Nephron (organoid): ENCODE measurements around the gene MICB.

Experiments used
- H3K27ac Mint-ChIP-seq, 3 experiments: 2 replicates each; pipeline ENCODE4 v1.8.0; 2020; ENCODE audit warnings: mixed read lengths in 3 of 3, mild to moderate bottlenecking in 2 of 3, moderate library complexity in 1 of 3
- H3K27me3 Mint-ChIP-seq: 2 replicates; pipeline ENCODE4 v1.8.0; 2021; ENCODE audit warnings: low read depth, mild to moderate bottlenecking, moderate library complexity, mixed read lengths
- H3K36me3 Mint-ChIP-seq: 2 replicates; pipeline ENCODE4 v1.8.0; 2020; ENCODE audit warnings: low read depth, mixed read lengths
- H3K4me1 Mint-ChIP-seq: 2 replicates; pipeline ENCODE4 v1.8.0; 2020; ENCODE audit warnings: mixed read lengths
- H3K4me3 Mint-ChIP-seq, 3 experiments: 2 replicates each; pipeline ENCODE4 v1.8.0; 2020; ENCODE audit warnings: mild to moderate bottlenecking in 3 of 3, mixed read lengths in 3 of 3, moderate library complexity in 2 of 3
- H3K9me3 Mint-ChIP-seq: 2 replicates; pipeline ENCODE4 v1.8.0; 2020; ENCODE audit warnings: mixed read lengths
- TF ChIP-seq, protein P1 (sequence below), 3 experiments: fragments of 200-600 bp; sonication (generic); IDR thresholded peaks; one replicate each; pipeline ENCODE4 v1.5.0; 2021; ENCODE audit warnings: antibody characterized with exemption in 3 of 3; ENCODE audit not compliant: unreplicated experiment in 3 of 3

The MICB gene

DNA sequence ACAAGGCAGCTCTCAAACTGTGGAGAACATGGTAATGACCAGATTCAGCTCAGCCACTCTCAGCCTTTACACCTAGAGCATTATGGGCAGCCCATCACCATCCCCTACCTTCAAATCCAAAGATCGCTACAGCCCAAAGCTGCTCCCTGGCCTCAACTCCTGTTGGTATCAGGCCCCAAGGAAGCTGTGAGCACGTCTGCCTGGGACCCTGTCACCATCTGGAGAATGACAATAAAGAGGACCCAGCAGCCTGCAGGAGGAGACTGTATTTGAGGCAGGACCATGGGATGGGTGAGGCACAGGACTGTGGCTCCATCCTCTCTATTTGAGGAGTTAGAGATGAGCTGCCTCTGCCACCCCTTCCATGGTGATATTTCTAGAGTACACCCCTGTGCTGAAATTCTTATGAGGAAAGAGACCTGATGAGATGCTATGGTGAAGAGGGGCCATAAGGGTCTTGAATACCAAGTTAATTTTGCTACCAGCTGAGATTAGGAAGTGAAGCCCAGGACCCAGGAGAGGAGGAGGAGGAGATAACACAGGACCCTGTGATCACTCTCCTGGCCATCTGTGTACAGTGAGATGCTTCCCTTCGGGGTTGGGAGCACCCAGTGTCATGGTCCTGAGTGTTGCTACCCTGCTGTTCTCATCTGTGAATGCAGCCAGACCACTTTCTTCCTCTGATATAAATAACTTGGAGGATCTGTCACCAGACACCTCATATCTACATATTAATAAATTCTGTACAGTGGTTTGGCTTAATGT lies 19.6 kb upstream of the MICB start:
- peaks cover 30% of the 10 kb centered on the region for H3K27me3 Mint-ChIP-seq
- no peaks in the 10 kb centered on the region for H3K9me3 Mint-ChIP-seq
- TF ChIP-seq, protein P1, sequence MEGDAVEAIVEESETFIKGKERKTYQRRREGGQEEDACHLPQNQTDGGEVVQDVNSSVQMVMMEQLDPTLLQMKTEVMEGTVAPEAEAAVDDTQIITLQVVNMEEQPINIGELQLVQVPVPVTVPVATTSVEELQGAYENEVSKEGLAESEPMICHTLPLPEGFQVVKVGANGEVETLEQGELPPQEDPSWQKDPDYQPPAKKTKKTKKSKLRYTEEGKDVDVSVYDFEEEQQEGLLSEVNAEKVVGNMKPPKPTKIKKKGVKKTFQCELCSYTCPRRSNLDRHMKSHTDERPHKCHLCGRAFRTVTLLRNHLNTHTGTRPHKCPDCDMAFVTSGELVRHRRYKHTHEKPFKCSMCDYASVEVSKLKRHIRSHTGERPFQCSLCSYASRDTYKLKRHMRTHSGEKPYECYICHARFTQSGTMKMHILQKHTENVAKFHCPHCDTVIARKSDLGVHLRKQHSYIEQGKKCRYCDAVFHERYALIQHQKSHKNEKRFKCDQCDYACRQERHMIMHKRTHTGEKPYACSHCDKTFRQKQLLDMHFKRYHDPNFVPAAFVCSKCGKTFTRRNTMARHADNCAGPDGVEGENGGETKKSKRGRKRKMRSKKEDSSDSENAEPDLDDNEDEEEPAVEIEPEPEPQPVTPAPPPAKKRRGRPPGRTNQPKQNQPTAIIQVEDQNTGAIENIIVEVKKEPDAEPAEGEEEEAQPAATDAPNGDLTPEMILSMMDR (IDR thresholded peaks at IDR 0.05; ENCODE audit: unreplicated experiment in 3 of 3): no peak
- H3K36me3 Mint-ChIP-seq: no peaks in the 10 kb centered on the region
- H3K4me1 Mint-ChIP-seq: no peaks in the 10 kb centered on the region
- no peak overlapping the region for H3K27ac Mint-ChIP-seq
- no peak overlapping the region for H3K4me3 Mint-ChIP-seq

DNA sequence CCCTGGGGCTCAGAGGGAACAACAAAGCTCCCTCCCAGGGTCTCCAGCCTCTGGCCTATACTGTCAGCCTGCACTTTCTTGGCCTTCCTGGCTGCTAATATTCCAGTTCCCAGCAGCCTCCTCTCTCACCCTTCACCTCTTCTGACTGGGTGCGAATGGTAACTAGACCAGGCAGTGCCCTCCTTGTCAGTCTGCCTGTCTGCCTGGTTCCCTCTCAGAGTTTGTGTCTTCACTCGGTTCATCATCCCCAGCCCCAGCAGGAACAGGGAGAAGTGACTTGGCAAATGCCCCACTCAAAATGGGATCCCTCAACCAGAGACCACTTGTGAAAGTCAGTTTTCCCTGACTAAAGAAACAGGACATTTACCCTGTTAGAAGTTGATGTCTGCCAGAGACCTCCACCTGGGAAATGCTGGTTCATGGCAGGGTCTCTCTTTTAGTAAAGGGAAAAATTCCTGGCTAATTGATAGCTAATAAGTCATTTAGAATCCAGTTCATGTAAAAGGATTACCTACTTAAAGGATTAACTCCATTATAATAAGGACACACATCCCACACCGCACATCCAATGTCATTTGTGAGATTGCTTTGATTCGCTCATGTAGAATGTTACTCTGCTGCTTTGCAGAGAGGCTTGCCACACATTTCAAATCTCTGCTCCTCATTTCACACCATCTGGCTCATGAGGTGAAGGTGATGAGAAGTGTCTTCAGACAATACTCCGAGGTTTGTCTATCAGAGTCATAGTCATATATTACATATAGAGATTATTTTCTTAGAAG lies 18.6 kb upstream of the MICB start:
- H3K27ac Mint-ChIP-seq: no peak overlapping the region
- H3K27me3 Mint-ChIP-seq: peaks cover 30% of the 10 kb centered on the region
- no peaks in the 10 kb centered on the region for H3K9me3 Mint-ChIP-seq
- no peaks in the 10 kb centered on the region for H3K4me1 Mint-ChIP-seq
- no peak overlapping the region for H3K4me3 Mint-ChIP-seq
- no peaks in the 10 kb centered on the region for H3K36me3 Mint-ChIP-seq
- TF ChIP-seq, protein P1 (IDR thresholded peaks at IDR 0.05; ENCODE audit: unreplicated experiment in 3 of 3): no peak

DNA sequence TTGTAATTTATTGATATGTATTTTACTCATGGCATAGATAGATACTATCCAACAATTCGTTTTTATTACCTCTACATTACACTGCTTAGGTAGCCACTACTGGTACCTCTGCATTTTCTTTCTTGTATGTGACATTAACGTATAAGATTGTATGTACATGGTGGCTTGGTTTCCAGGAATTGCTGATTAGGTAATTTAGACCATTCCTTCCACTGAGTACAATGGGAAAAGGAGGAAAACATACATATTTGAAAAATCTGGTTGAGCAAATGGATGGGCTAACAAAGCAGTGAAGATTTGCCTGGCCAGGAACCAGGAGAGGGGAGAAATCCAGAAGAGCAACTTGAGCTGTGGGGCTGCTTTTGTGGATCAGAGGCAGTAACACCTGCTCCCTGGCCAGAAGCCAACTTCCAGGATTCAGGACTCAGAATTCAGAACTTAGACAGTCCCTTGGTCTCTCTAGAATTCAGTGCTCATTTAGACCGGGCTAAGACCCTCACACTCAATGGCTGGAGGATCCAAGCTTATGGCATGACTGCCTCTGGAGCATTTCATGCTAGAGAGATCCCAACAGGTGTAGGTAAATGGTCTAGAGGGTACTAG lies 17.9 kb upstream of the MICB start:
- peaks cover 30% of the 10 kb centered on the region for H3K27me3 Mint-ChIP-seq
- no peak overlapping the region for H3K27ac Mint-ChIP-seq
- no peaks in the 10 kb centered on the region for H3K36me3 Mint-ChIP-seq
- H3K4me1 Mint-ChIP-seq: no peaks in the 10 kb centered on the region
- H3K9me3 Mint-ChIP-seq: no peaks in the 10 kb centered on the region
- no peak overlapping the region for H3K4me3 Mint-ChIP-seq
- TF ChIP-seq, protein P1 (IDR thresholded peaks at IDR 0.05; ENCODE audit: unreplicated experiment in 3 of 3): no peak

DNA sequence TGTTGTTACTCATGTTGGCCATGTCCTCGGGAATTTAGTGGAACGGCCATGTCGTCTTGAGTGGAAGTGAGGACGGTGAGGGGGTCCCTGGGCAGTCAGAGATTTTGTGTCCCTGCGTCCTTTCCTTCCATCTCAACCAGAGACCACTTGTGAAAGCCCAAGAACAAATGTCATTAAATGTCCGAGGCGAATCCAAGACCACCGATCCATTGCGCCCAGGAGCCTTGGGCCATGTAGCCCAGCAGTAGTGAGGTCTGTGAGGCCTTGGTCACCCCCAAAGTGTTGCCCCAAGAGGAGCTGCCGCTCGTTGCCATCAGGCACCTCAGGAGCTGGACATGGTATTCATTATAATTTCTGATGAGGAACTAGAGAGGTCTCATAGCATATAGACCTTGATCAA lies 17.4 kb upstream of the MICB start:
- Mint-ChIP-seq H3K27ac (no peak overlapping the region), H3K4me1 (no peaks in the 10 kb centered on the region), H3K27me3 (peaks cover 30% of the 10 kb centered on the region), H3K9me3 (no peaks in the 10 kb centered on the region), H3K4me3 (no peak overlapping the region), H3K36me3 (no peaks in the 10 kb centered on the region)
- TF ChIP-seq, protein P1 (IDR thresholded peaks at IDR 0.05; ENCODE audit: unreplicated experiment in 3 of 3): no peak

DNA sequence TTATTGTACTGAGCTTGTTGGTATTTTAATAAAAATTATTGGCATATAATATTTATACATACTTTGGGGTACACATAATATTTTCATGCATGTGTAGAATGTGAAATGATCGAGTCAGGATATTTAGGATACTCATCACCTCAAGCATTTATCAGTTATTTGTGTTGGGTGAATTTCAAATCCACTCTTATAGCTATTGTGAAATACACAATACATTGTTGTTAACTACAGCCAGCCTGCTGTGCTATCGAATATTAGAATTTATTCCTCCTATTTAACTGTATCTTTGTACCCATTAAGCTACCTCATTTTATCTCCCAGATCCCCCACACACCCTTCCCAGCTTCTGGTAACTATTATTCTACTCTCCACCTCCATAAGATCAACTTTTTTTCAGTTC lies 14.6 kb upstream of the MICB start:
- TF ChIP-seq, protein P1 (IDR thresholded peaks at IDR 0.05; ENCODE audit: unreplicated experiment in 3 of 3): no peak
- H3K4me1 Mint-ChIP-seq: no peaks in the 10 kb centered on the region
- H3K27ac Mint-ChIP-seq: no peak overlapping the region
- no peaks in the 10 kb centered on the region for H3K9me3 Mint-ChIP-seq
- H3K36me3 Mint-ChIP-seq: no peaks in the 10 kb centered on the region
- no peak overlapping the region for H3K4me3 Mint-ChIP-seq
- H3K27me3 Mint-ChIP-seq: peaks cover 22% of the 10 kb centered on the region
